HFF-Myc (cell line): ENCODE data around the gene LRRC1.
A peak's percentile ranks its signal among the peaks of the same experiment; 100 is the strongest.

ENCODE experiments used
- DNase-seq: peaks from one replicate; pipeline ENCODE4 v3.0.0-alpha.2; 2011; ENCODE audit warnings: low read depth; ENCODE audit errors: extremely low read depth
- H3K4me3 ChIP-seq: replicated peaks from 2 replicates; pipeline ENCODE4 v1.5.1; 2011; ENCODE audit warnings: low read depth, mild to moderate bottlenecking, control low read depth, low read length
- TF ChIP-seq, protein P1 (sequence below): IDR thresholded peaks from 2 replicates; pipeline ENCODE4 v1.5.1; 2012; ENCODE audit warnings: mild to moderate bottlenecking, low read depth, low read length, control low read depth; ENCODE audit errors: missing control alignments

The LRRC1 gene

GRCh38 chr6:53929821-53930120, 135.0 kb downstream of the LRRC1 start:
- no peak for DNase-seq
- TF ChIP-seq, protein P1, sequence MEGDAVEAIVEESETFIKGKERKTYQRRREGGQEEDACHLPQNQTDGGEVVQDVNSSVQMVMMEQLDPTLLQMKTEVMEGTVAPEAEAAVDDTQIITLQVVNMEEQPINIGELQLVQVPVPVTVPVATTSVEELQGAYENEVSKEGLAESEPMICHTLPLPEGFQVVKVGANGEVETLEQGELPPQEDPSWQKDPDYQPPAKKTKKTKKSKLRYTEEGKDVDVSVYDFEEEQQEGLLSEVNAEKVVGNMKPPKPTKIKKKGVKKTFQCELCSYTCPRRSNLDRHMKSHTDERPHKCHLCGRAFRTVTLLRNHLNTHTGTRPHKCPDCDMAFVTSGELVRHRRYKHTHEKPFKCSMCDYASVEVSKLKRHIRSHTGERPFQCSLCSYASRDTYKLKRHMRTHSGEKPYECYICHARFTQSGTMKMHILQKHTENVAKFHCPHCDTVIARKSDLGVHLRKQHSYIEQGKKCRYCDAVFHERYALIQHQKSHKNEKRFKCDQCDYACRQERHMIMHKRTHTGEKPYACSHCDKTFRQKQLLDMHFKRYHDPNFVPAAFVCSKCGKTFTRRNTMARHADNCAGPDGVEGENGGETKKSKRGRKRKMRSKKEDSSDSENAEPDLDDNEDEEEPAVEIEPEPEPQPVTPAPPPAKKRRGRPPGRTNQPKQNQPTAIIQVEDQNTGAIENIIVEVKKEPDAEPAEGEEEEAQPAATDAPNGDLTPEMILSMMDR = no peak
- H3K4me3 ChIP-seq = no peak overlapping the region

GRCh38 chr6:53930330-53930729, 135.5 kb downstream of the LRRC1 start:
- H3K4me3 ChIP-seq = no peak overlapping the region
- TF ChIP-seq, protein P1 = no peak
- no peak for DNase-seq

DNA sequence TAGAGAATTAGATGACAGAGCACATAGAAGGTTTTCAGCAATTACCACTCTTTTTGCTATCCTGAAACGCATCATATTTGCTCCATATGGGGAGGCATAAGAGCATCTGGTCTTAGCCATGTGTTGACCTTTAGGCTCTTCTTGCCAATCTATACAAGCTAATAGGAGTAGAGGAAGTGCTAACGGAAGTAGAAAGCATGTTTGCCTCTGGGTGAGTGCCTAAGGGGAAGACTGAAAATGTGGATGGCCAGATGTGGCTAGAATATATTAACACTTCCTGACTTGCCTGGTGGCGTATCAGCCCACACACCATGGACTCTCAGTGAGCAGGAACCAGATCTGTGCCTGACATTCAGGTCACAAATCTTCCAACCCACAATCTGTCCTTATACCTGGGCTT, 136.3 kb downstream of the LRRC1 start:
- H3K4me3 ChIP-seq = no peak overlapping the region
- peak; percentile 61 for DNase-seq
- TF ChIP-seq, protein P1 = no peak

- no peak overlapping the region for H3K4me3 ChIP-seq
- TF ChIP-seq, protein P1 = no peak
- DNase-seq = no peak
Observed at GRCh38 chr6:53932516-53932915, 137.7 kb downstream of the LRRC1 start.

GRCh38 chr6:53934023-53934422, 139.2 kb downstream of the LRRC1 start:
- TF ChIP-seq, protein P1 = no peak
- no peak overlapping the region for H3K4me3 ChIP-seq
- DNase-seq = no peak

GRCh38 chr6:53937461-53937860, 142.7 kb downstream of the LRRC1 start:
- no peak overlapping the region for H3K4me3 ChIP-seq
- TF ChIP-seq, protein P1 = no peak
- no peak for DNase-seq

DNA sequence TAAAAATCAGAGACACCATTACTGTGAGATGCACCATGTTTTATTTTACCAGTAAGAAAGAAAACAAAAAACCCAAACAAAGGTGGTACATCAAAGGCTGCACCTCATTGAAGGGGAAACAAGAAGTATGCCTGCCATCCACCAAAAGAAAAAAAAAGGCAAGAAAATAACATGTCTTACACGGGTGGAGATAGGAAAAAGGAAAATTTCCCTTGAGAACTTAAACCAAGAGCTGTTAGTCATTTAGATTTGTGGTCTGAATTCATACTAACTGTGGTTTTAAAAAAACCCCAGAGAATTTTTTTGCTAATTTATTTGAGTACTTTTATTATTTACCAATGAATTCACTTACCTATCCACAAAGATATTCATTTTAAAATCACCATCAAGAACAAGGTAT, 144.0 kb downstream of the LRRC1 start:
- H3K4me3 ChIP-seq = no peak overlapping the region
- TF ChIP-seq, protein P1 = no peak
- DNase-seq = no peak
